ENCODE data around the gene HDAC11. TPM values are rescaled to one million over a fixed set of nuclear protein-coding genes. Genes with fewer than 3 reads are reported as not detected.
"Not testable (repeated sequence)": the region's sequence is repeated elsewhere in the genome, so short reads cannot be mapped to it uniquely, and the experiment has no call there.

HDAC11 gene
- total RNA-seq, 1 experiment from 2014 or later, result 7.0 TPM

DNA sequence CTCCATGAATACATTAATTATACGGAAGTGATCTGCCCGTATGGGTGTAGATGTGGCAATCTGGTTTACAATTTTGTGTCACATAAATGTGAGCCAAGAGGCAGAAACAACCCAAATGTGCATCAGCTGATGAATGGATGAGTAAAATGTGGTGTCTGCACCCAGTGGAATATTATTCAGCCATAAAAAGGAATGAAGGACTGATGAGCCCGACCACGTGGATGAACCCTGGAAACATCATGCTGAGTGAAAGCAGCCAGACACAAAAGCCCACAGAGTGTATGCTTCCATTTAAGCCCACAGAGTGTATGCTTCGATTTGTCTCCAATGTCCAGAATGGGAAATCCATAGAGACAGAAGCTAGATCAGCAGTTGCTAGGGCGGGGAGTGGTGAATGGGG lies 41.2 kb downstream of the HDAC11 start:
- no peak overlapping the region for H3K23ac ChIP-seq (ENCODE audit: insufficient read length, low read depth, low read length)
- H4K8ac ChIP-seq (replicated peaks; ENCODE audit: insufficient read length, low read depth, low read length), result no peak overlapping the region
- H4K91ac ChIP-seq (ENCODE audit: insufficient read length, low read depth, low read length), result no peak overlapping the region
- H3K4me1 ChIP-seq (ENCODE audit: insufficient read depth, low read length), result no peaks in the 10 kb centered on the region; the same call in 1 of the 2 replicates
- peaks cover 6 to 15% of the 10 kb centered on the region in 2 experiments for H3K9me3 Mint-ChIP-seq
- TF ChIP-seq, protein P1, sequence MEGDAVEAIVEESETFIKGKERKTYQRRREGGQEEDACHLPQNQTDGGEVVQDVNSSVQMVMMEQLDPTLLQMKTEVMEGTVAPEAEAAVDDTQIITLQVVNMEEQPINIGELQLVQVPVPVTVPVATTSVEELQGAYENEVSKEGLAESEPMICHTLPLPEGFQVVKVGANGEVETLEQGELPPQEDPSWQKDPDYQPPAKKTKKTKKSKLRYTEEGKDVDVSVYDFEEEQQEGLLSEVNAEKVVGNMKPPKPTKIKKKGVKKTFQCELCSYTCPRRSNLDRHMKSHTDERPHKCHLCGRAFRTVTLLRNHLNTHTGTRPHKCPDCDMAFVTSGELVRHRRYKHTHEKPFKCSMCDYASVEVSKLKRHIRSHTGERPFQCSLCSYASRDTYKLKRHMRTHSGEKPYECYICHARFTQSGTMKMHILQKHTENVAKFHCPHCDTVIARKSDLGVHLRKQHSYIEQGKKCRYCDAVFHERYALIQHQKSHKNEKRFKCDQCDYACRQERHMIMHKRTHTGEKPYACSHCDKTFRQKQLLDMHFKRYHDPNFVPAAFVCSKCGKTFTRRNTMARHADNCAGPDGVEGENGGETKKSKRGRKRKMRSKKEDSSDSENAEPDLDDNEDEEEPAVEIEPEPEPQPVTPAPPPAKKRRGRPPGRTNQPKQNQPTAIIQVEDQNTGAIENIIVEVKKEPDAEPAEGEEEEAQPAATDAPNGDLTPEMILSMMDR (conservative IDR thresholded peaks at IDR 0.05), result no peak
- no peaks in the 10 kb centered on the region for H3K79me2 ChIP-seq (ENCODE audit: insufficient read depth, low read length)
- no peak overlapping the region for H3K18ac ChIP-seq (ENCODE audit: insufficient read length, low read depth, low read length)
- no peak for DNase-seq
- H2AK5ac ChIP-seq (ENCODE audit: insufficient read length, low read length), result no peak overlapping the region
- H4K20me1 ChIP-seq (ENCODE audit: control insufficient read depth, insufficient read depth, insufficient read length), result no peaks in the 10 kb centered on the region
- no peaks in the 10 kb centered on the region for H3K27me3 ChIP-seq (ENCODE audit: insufficient read depth, low read length)
- no peak overlapping the region for H2AFZ ChIP-seq (ENCODE audit: low read length)
- H3K14ac ChIP-seq (ENCODE audit: insufficient read depth, low read length), result no peak overlapping the region
- H3K4ac ChIP-seq (ENCODE audit: low read depth, low read length), result no peak overlapping the region
- no peaks in the 10 kb centered on the region for H3K9me3 ChIP-seq (ENCODE audit: control insufficient read depth, low read depth, low read length)
- no peak overlapping the region for H3T11ph ChIP-seq (ENCODE audit: low read length)
- no peak overlapping the region for H3K9ac ChIP-seq (ENCODE audit: extremely low read depth, insufficient read length, low read length)
- H2BK12ac ChIP-seq (ENCODE audit: insufficient read length, low read depth, low read length), result no peak overlapping the region
- no peak overlapping the region for H2BK20ac ChIP-seq (ENCODE audit: low read depth, low read length, poor library complexity, severe bottlenecking)
- H3K4me3 Mint-ChIP-seq, result no peak overlapping the region
- no peak overlapping the region for H2BK5ac ChIP-seq (ENCODE audit: insufficient read length, low read length)
- no peak overlapping the region for H3K56ac ChIP-seq (ENCODE audit: insufficient read length, low read depth, low read length)
- no peak overlapping the region for H2BK15ac ChIP-seq (ENCODE audit: low read depth, low read length)
- H2BK120ac ChIP-seq (ENCODE audit: low read depth, low read length, poor library complexity, severe bottlenecking), result no peak overlapping the region
- H4K5ac ChIP-seq (ENCODE audit: insufficient read length, low read depth, low read length), result no peak overlapping the region
- H3K79me1 ChIP-seq (ENCODE audit: insufficient read depth, low read depth, low read length, poor library complexity, severe bottlenecking), result no peaks in the 10 kb centered on the region
- H3K23me2 ChIP-seq (ENCODE audit: insufficient read length, low read depth, low read length, poor library complexity, severe bottlenecking), result no peaks in the 10 kb centered on the region
- no CpG with 5 or more reads among the region's 6 CpGs for WGBS (ENCODE audit: extremely low coverage, insufficient read length, low lambda C conversion rate)
- no peak overlapping the region for H3K27ac ChIP-seq (ENCODE audit: insufficient read length, low read depth, low read length)
- peaks cover 7 to 19% of the 10 kb centered on the region in 2 experiments for H3K4me1 Mint-ChIP-seq
- H3K36me3 Mint-ChIP-seq (ENCODE audit: insufficient read depth in 1 of 3, low read depth in 3 of 3), result peaks cover 0 to 2% (median 0%) of the 10 kb centered on the region in 3 experiments; a peak in 5 of 7 replicates
- H3K27ac Mint-ChIP-seq, result no peak overlapping the region
- peaks cover 3% of the 10 kb centered on the region; the same call in 1 of the 2 replicates for H3K27me3 Mint-ChIP-seq (ENCODE audit: low read depth)
- H3K4me2 ChIP-seq (ENCODE audit: insufficient read depth, insufficient read length, low read length), result no peak overlapping the region

DNA sequence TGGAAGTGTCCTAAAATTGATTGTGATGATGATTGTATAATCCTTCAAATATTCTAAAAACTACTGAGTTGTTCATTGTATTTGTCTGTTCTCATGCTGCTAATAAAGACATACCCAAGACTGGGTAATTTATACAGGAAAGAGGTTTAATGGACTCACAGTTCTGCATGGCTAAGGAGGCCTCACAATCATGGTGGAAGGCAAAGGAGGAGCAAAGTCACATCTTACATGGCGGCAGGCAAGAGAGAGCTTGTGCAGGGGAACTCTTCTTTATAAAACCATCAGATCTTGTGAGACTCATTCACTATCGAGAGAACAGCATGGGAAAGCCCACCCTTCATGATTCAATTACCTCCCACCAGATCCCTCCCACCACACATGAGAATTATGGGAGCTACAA lies 41.6 kb downstream of the HDAC11 start:
- H3K79me1 ChIP-seq (ENCODE audit: insufficient read depth, low read depth, low read length, poor library complexity, severe bottlenecking); H3K23ac ChIP-seq (ENCODE audit: insufficient read length, low read depth, low read length); H3K4me2 ChIP-seq (ENCODE audit: insufficient read depth, insufficient read length, low read length); H3K36me3 Mint-ChIP-seq (ENCODE audit: insufficient read depth in 1 of 3, low read depth in 3 of 3); H2BK12ac ChIP-seq (ENCODE audit: insufficient read length, low read depth, low read length); H3K4me1 ChIP-seq (ENCODE audit: insufficient read depth, low read length); H2BK20ac ChIP-seq (ENCODE audit: low read depth, low read length, poor library complexity, severe bottlenecking); H3K56ac ChIP-seq (ENCODE audit: insufficient read length, low read depth, low read length); H3K27ac ChIP-seq (ENCODE audit: insufficient read length, low read depth, low read length); H2BK5ac ChIP-seq (ENCODE audit: insufficient read length, low read length); H4K20me1 ChIP-seq (ENCODE audit: control insufficient read depth, insufficient read depth, insufficient read length); H2AFZ ChIP-seq (ENCODE audit: low read length); H4K8ac ChIP-seq (replicated peaks; ENCODE audit: insufficient read length, low read depth, low read length); DNase-seq; H2AK5ac ChIP-seq (ENCODE audit: insufficient read length, low read length); H3K9ac ChIP-seq (ENCODE audit: extremely low read depth, insufficient read length, low read length); H3K27me3 ChIP-seq (ENCODE audit: insufficient read depth, low read length); H3K14ac ChIP-seq (ENCODE audit: insufficient read depth, low read length); H2BK120ac ChIP-seq (ENCODE audit: low read depth, low read length, poor library complexity, severe bottlenecking); H3K27me3 Mint-ChIP-seq (ENCODE audit: low read depth); H3K4ac ChIP-seq (ENCODE audit: low read depth, low read length); H2BK15ac ChIP-seq (ENCODE audit: low read depth, low read length); H4K5ac ChIP-seq (ENCODE audit: insufficient read length, low read depth, low read length); H3T11ph ChIP-seq (ENCODE audit: low read length); H3K18ac ChIP-seq (ENCODE audit: insufficient read length, low read depth, low read length); H4K91ac ChIP-seq (ENCODE audit: insufficient read length, low read depth, low read length); H3K79me2 ChIP-seq (ENCODE audit: insufficient read depth, low read length); H3K27ac Mint-ChIP-seq; H3K23me2 ChIP-seq (ENCODE audit: insufficient read length, low read depth, low read length, poor library complexity, severe bottlenecking); H3K4me3 Mint-ChIP-seq; H3K9me3 ChIP-seq (ENCODE audit: control insufficient read depth, low read depth, low read length): not testable (repeated sequence)
- Mint-ChIP-seq H3K9me3 (peaks cover 6 to 15% of the 10 kb centered on the region in 2 experiments), H3K4me1 (peaks cover 12 to 24% of the 10 kb centered on the region in 2 experiments)
- WGBS (ENCODE audit: extremely low coverage, insufficient read length, low lambda C conversion rate), result no CpG with 5 or more reads among the region's 2 CpGs

All from H9 (cell line).